ENCODE data around the gene IGFL2. TPM values are rescaled to one million over a fixed set of nuclear protein-coding genes. Genes with fewer than 3 reads are reported as not detected.

IGFL2 gene
- total and polyA plus RNA-seq, 2 experiments from 2014 or later = not detected

- Histone ChIP-seq H3K79me2 (replicated peaks; ENCODE audit: insufficient read depth) (no peaks in the 10 kb centered on the region), H3K4me1 (ENCODE audit: insufficient read depth) (no peaks in the 10 kb centered on the region), H3K4me3 (no peak overlapping the region), H2AFZ (no peak overlapping the region), H3K27me3 (ENCODE audit: insufficient read depth) (no peaks in the 10 kb centered on the region), H3K36me3 (ENCODE audit: insufficient read depth) (no peaks in the 10 kb centered on the region), H3F3A (replicated peaks; ENCODE audit: low read depth) (no peaks in the 10 kb centered on the region), H3K9me2 (ENCODE audit: insufficient read depth) (peaks cover 2% of the 10 kb centered on the region), H4K20me1 (replicated peaks; ENCODE audit: insufficient read depth) (no peaks in the 10 kb centered on the region), H3K27ac (ENCODE audit: low read depth) (no peak overlapping the region), H3K4me2 (no peak overlapping the region)
- Mint-ChIP-seq H3K27ac (no peak overlapping the region), H3K4me3 (no peak overlapping the region), H3K9me3 (no peaks in the 10 kb centered on the region), H3K36me3 (ENCODE audit: low read depth) (no peaks in the 10 kb centered on the region), H3K4me1 (no peaks in the 10 kb centered on the region), H3K27me3 (ENCODE audit: insufficient read depth, low read depth, poor library complexity) (no peaks in the 10 kb centered on the region)
- TF ChIP-seq JUNB (IDR thresholded peaks at IDR 0.05; ENCODE audit: unreplicated experiment) = no peak
- TF ChIP-seq EZH2phosphoT487 (IDR thresholded peaks at IDR 0.05; ENCODE audit: unreplicated experiment) = no peak
- no peak for TF ChIP-seq STAT1 (IDR thresholded peaks at IDR 0.05; ENCODE audit: unreplicated experiment)
- no peak for TF ChIP-seq EZH2 (IDR thresholded peaks at IDR 0.05; ENCODE audit: low read depth, unreplicated experiment)
- ATAC-seq (no peak), DNase-seq (ENCODE audit: low spot score) (no peak)
These were observed 11.6 kb downstream of the IGFL2 start for GRCh38 chr19:46159418-46160232.

- Mint-ChIP-seq H3K4me1 (no peaks in the 10 kb centered on the region), H3K4me3 (no peak overlapping the region), H3K27me3 (ENCODE audit: insufficient read depth, low read depth, poor library complexity) (peaks cover 2% of the 10 kb centered on the region), H3K36me3 (ENCODE audit: low read depth) (no peaks in the 10 kb centered on the region), H3K9me3 (no peaks in the 10 kb centered on the region), H3K27ac (no peak overlapping the region)
- Histone ChIP-seq H4K20me1 (replicated peaks; ENCODE audit: insufficient read depth) (no peaks in the 10 kb centered on the region), H3K27me3 (ENCODE audit: insufficient read depth) (no peaks in the 10 kb centered on the region), H3K4me1 (ENCODE audit: insufficient read depth) (no peaks in the 10 kb centered on the region), H3K36me3 (ENCODE audit: insufficient read depth) (no peaks in the 10 kb centered on the region), H3F3A (replicated peaks; ENCODE audit: low read depth) (no peaks in the 10 kb centered on the region), H3K9me2 (ENCODE audit: insufficient read depth) (peaks cover 2% of the 10 kb centered on the region), H3K79me2 (replicated peaks; ENCODE audit: insufficient read depth) (no peaks in the 10 kb centered on the region), H3K27ac (ENCODE audit: low read depth) (no peak overlapping the region), H3K4me3 (no peak overlapping the region), H2AFZ (no peak overlapping the region), H3K4me2 (no peak overlapping the region)
- ATAC-seq = no peak
- DNase-seq (ENCODE audit: low spot score) = no peak
- TF ChIP-seq ZNF331 (CRISPR knock-in tag; IDR thresholded peaks at IDR 0.05; ENCODE audit: low read depth) (no peak), STAT1 (IDR thresholded peaks at IDR 0.05; ENCODE audit: unreplicated experiment) (no peak), POLR2AphosphoS5 (IDR thresholded peaks at IDR 0.05; ENCODE audit: low read depth) (no peak), JUNB (IDR thresholded peaks at IDR 0.05; ENCODE audit: unreplicated experiment) (no peak), EZH2phosphoT487 (IDR thresholded peaks at IDR 0.05; ENCODE audit: unreplicated experiment) (no peak), REST (IDR thresholded peaks at IDR 0.05; ENCODE audit: unreplicated experiment) (no peak), ZNF114 (CRISPR knock-in tag; IDR thresholded peaks at IDR 0.05) (no peak), CREB1 (CRISPR knock-in tag; IDR thresholded peaks at IDR 0.05; ENCODE audit: low read depth) (no peak), NANOG (IDR thresholded peaks at IDR 0.05; ENCODE audit: borderline replicate concordance) (no peak), EZH2 (IDR thresholded peaks at IDR 0.05; ENCODE audit: low read depth, unreplicated experiment) (no peak)
- TF ChIP-seq, protein P1, sequence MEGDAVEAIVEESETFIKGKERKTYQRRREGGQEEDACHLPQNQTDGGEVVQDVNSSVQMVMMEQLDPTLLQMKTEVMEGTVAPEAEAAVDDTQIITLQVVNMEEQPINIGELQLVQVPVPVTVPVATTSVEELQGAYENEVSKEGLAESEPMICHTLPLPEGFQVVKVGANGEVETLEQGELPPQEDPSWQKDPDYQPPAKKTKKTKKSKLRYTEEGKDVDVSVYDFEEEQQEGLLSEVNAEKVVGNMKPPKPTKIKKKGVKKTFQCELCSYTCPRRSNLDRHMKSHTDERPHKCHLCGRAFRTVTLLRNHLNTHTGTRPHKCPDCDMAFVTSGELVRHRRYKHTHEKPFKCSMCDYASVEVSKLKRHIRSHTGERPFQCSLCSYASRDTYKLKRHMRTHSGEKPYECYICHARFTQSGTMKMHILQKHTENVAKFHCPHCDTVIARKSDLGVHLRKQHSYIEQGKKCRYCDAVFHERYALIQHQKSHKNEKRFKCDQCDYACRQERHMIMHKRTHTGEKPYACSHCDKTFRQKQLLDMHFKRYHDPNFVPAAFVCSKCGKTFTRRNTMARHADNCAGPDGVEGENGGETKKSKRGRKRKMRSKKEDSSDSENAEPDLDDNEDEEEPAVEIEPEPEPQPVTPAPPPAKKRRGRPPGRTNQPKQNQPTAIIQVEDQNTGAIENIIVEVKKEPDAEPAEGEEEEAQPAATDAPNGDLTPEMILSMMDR (conservative IDR thresholded peaks at IDR 0.05; ENCODE audit: low read depth in 2 of 2) = no peak
- TF ChIP-seq, protein P2, sequence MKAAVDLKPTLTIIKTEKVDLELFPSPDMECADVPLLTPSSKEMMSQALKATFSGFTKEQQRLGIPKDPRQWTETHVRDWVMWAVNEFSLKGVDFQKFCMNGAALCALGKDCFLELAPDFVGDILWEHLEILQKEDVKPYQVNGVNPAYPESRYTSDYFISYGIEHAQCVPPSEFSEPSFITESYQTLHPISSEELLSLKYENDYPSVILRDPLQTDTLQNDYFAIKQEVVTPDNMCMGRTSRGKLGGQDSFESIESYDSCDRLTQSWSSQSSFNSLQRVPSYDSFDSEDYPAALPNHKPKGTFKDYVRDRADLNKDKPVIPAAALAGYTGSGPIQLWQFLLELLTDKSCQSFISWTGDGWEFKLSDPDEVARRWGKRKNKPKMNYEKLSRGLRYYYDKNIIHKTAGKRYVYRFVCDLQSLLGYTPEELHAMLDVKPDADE (IDR thresholded peaks at IDR 0.05) = no peak
These were observed 12.3 kb downstream of the IGFL2 start for GRCh38 chr19:46160233-46160775.
